ENCODE measurements around the gene LMX1A.
A peak's percentile ranks its signal among the peaks of the same experiment; 100 is the strongest.

The LMX1A gene

GRCh38 chr1:165226326-165226725 is 130.2 kb downstream of the LMX1A start:
- peaks cover 14% of the 10 kb centered on the region for H3K4me1 Mint-ChIP-seq
- H3K9me3 Mint-ChIP-seq = no peaks in the 10 kb centered on the region
- no peak overlapping the region for H3K27ac Mint-ChIP-seq
- no peak for DNase-seq
- H3K27me3 Mint-ChIP-seq (ENCODE audit: low read depth, poor library complexity) = peaks cover 40% of the 10 kb centered on the region
- TF ChIP-seq, protein P1, sequence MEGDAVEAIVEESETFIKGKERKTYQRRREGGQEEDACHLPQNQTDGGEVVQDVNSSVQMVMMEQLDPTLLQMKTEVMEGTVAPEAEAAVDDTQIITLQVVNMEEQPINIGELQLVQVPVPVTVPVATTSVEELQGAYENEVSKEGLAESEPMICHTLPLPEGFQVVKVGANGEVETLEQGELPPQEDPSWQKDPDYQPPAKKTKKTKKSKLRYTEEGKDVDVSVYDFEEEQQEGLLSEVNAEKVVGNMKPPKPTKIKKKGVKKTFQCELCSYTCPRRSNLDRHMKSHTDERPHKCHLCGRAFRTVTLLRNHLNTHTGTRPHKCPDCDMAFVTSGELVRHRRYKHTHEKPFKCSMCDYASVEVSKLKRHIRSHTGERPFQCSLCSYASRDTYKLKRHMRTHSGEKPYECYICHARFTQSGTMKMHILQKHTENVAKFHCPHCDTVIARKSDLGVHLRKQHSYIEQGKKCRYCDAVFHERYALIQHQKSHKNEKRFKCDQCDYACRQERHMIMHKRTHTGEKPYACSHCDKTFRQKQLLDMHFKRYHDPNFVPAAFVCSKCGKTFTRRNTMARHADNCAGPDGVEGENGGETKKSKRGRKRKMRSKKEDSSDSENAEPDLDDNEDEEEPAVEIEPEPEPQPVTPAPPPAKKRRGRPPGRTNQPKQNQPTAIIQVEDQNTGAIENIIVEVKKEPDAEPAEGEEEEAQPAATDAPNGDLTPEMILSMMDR (IDR thresholded peaks at IDR 0.05) = no peak
- H3K36me3 Mint-ChIP-seq (ENCODE audit: low read depth) = no peaks in the 10 kb centered on the region
- no peak overlapping the region for H3K4me3 Mint-ChIP-seq

GRCh38 chr1:165225650-165226049 is 130.9 kb downstream of the LMX1A start:
- no peak for DNase-seq
- Mint-ChIP-seq H3K27ac (no peak overlapping the region), H3K27me3 (ENCODE audit: low read depth, poor library complexity) (peaks cover 36% of the 10 kb centered on the region), H3K4me3 (no peak overlapping the region), H3K4me1 (peaks cover 20% of the 10 kb centered on the region), H3K9me3 (no peaks in the 10 kb centered on the region), H3K36me3 (ENCODE audit: low read depth) (no peaks in the 10 kb centered on the region)
- TF ChIP-seq, protein P1 (IDR thresholded peaks at IDR 0.05) = no peak

DNA sequence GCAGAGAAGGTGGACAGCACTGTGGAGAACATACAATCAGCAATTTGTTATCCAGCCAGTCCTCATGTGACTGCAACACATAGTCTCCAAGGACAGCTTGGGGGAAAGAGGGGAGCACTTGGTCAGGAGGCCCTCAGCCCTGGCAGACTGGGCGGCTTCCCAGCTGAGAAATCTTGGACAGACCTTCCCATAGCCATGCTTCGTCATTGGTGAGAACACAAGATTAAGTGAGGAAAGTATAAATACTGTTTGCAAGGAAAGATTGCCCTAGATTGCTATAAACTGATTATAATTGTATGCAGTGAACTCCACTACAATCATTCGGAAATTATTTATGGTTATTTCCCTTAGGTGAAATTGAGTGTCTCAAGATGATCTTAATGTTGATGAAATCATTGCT is 131.5 kb downstream of the LMX1A start:
- Mint-ChIP-seq H3K36me3 (ENCODE audit: low read depth) (no peaks in the 10 kb centered on the region), H3K9me3 (no peaks in the 10 kb centered on the region), H3K27me3 (ENCODE audit: low read depth, poor library complexity) (peaks cover 30% of the 10 kb centered on the region), H3K27ac (no peak overlapping the region), H3K4me1 (peaks cover 26% of the 10 kb centered on the region), H3K4me3 (no peak overlapping the region)
- TF ChIP-seq, protein P1 (IDR thresholded peaks at IDR 0.05) = no peak
- no peak for DNase-seq

DNA sequence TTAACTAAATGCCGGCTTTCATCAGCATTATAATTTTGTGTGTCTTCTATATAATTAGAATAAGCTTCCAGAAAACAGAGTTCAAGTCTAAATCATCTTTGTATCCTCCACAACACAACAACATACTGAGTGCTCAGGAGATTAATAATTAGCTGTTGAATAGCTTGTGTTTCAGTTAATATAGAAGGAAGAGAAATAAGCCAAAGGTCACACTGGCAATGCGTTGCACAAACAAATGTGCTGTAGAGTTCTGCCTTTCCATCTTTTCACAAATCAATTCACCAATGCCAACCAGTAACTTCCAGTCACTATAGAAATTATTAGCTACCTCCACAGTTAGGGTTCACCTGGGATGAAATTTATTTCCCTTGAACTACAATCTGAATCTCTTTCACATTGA is 132.0 kb downstream of the LMX1A start:
- H3K27ac Mint-ChIP-seq = no peak overlapping the region
- no peak overlapping the region for H3K4me3 Mint-ChIP-seq
- DNase-seq = no peak
- no peaks in the 10 kb centered on the region for H3K9me3 Mint-ChIP-seq
- no peaks in the 10 kb centered on the region for H3K36me3 Mint-ChIP-seq (ENCODE audit: low read depth)
- H3K27me3 Mint-ChIP-seq (ENCODE audit: low read depth, poor library complexity) = peaks cover 30% of the 10 kb centered on the region
- TF ChIP-seq, protein P1 (IDR thresholded peaks at IDR 0.05) = no peak
- H3K4me1 Mint-ChIP-seq = peaks cover 32% of the 10 kb centered on the region

DNA sequence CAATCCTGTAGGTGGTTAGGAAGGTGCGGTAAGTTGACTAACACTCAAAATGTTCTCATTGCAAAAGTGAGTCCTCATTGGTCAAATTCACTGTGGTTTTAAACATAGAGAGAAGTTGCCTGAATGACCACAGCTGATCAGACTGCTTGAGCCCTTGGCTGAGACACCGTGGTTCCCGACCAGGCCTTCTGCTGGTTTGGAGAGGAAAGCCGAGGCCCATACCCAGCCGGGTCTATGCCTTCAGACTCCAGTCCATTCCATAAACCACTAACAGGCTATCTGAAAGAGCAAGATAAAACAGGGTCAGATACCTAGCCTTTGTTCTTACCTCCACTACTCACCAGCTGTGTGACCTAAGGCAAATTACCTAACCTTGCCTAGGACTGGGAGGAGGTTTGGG is 133.9 kb downstream of the LMX1A start:
- H3K36me3 Mint-ChIP-seq (ENCODE audit: low read depth) = no peaks in the 10 kb centered on the region
- no peak overlapping the region for H3K27ac Mint-ChIP-seq
- H3K9me3 Mint-ChIP-seq = no peaks in the 10 kb centered on the region
- TF ChIP-seq, protein P1 (IDR thresholded peaks at IDR 0.05) = no peak
- DNase-seq = no peak
- no peak overlapping the region for H3K4me3 Mint-ChIP-seq
- H3K27me3 Mint-ChIP-seq (ENCODE audit: low read depth, poor library complexity) = peaks cover 23% of the 10 kb centered on the region
- H3K4me1 Mint-ChIP-seq = peaks cover 51% of the 10 kb centered on the region

DNA sequence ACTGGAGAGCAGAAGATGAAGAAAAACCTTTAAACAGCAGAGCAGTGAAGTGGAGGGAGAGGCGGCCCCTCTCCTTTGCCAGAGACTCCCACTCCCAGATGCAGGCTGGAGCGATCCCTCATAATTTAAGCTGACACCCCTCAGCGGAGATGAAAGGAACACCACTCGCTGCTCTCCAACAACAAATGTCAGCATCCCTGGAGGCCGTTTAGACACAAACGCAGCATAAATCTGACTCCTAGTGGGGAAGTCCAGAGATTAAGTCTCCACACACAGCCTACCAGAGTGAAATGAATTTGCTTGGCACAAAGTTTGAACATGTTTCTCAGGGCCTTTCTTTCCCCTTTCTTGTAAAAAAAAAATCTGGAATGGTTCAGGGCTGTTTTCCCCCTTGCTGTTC is 137.8 kb downstream of the LMX1A start:
- Mint-ChIP-seq H3K27ac (peak overlapping the region; percentile 81), H3K27me3 (ENCODE audit: low read depth, poor library complexity) (peaks cover 5% of the 10 kb centered on the region), H3K9me3 (peaks cover 5% of the 10 kb centered on the region), H3K4me3 (peak overlapping the region; percentile 65), H3K36me3 (ENCODE audit: low read depth) (no peaks in the 10 kb centered on the region), H3K4me1 (peaks cover 71% of the 10 kb centered on the region)
- DNase-seq = peak; percentile 57
- TF ChIP-seq, protein P1 (IDR thresholded peaks at IDR 0.05) = no peak

Data from nephron progenitor cell (in vitro differentiated cells).